ENCODE data around the gene KLRB1. TPM values are rescaled to one million over a fixed set of nuclear protein-coding genes. Genes with fewer than 3 reads are reported as not detected.

The KLRB1 gene
- total RNA-seq, 1 donor from 2014 or later = not detected

GRCh38 chr12:9634969-9635754 is 27.4 kb upstream of the KLRB1 start:
- Mint-ChIP-seq H3K27me3 (no peaks in the 10 kb centered on the region), H3K27ac (peak overlapping the region; percentile 87), H3K9me3 (peaks cover 4% of the 10 kb centered on the region), H3K4me1 (peaks cover 61% of the 10 kb centered on the region), H3K36me3 (ENCODE audit: low read depth) (peaks cover 5% of the 10 kb centered on the region), H3K4me3 (peak overlapping the region; percentile 46)
- intact Hi-C loops (cut with micrococcal nuclease) = loop anchor here (1.0 kb wide), 10 partner anchors 13 to 304 kb away; partner anchors contain the start of gene CLEC2D
- POLR2A ChIA-PET = interaction anchor here (0.6 to 8.1 kb wide), 17 partner anchors 13 to 303 kb away, joined by 3 to 98 read pairs (median 4); partner anchors contain the start of genes CLEC2D and CLECL1
- no peak for DNase-seq
- CTCF ChIA-PET = interaction anchor here (0.7 to 5.7 kb wide), 29 partner anchors 12 to 304 kb away, joined by 3 to 44 read pairs (median 4); partner anchors contain the start of gene CLEC2D
- TF ChIP-seq CTCF (IDR thresholded peaks at IDR 0.05) = no peak
- ATAC-seq (ENCODE audit: low read depth) = no peak

- H3K4me3 Mint-ChIP-seq = peak overlapping the region; percentile 66
- no peaks in the 10 kb centered on the region for H3K27me3 Mint-ChIP-seq
- peaks cover 60% of the 10 kb centered on the region for H3K4me1 Mint-ChIP-seq
- intact Hi-C loops (cut with micrococcal nuclease) = loop anchor here (1.0 kb wide), 10 partner anchors 14 to 303 kb away; partner anchors contain the start of gene CLEC2D
- H3K27ac Mint-ChIP-seq = peak overlapping the region; percentile 86
- peaks cover 5% of the 10 kb centered on the region for H3K36me3 Mint-ChIP-seq (ENCODE audit: low read depth)
- CTCF ChIA-PET = interaction anchor here (0.7 to 5.7 kb wide), 29 partner anchors 13 to 505 kb away, joined by 3 to 44 read pairs (median 4); partner anchors contain the start of gene CLEC2D
- DNase-seq = no peak
- peak; percentile 80 for ATAC-seq (ENCODE audit: low read depth)
- peaks cover 4% of the 10 kb centered on the region for H3K9me3 Mint-ChIP-seq
- TF ChIP-seq CTCF (IDR thresholded peaks at IDR 0.05) = peak; percentile 57
- POLR2A ChIA-PET = interaction anchor here (1.0 to 8.1 kb wide), 10 partner anchors 14 to 98 kb away, joined by 3 to 98 read pairs (median 4); partner anchors contain the start of genes CLEC2D and CLECL1
Measured at GRCh38 chr12:9634177-9634803, 26.6 kb upstream of the KLRB1 start.

- Mint-ChIP-seq H3K4me1 (peaks cover 53% of the 10 kb centered on the region), H3K27ac (no peak overlapping the region), H3K9me3 (peaks cover 4% of the 10 kb centered on the region), H3K27me3 (no peaks in the 10 kb centered on the region), H3K36me3 (ENCODE audit: low read depth) (peaks cover 5% of the 10 kb centered on the region), H3K4me3 (no peak overlapping the region)
- CTCF ChIA-PET = interaction anchor here (2.1 to 5.7 kb wide), 6 partner anchors 41 to 165 kb away, joined by 4 to 44 read pairs (median 14); no protein-coding TSS in a partner anchor
- TF ChIP-seq CTCF (IDR thresholded peaks at IDR 0.05) = no peak
- DNase-seq = no peak
- intact Hi-C loops (cut with micrococcal nuclease) = no loop called here
- ATAC-seq (ENCODE audit: low read depth) = no peak
- POLR2A ChIA-PET = interaction anchor here (0.9 to 8.1 kb wide), 5 partner anchors 23 to 110 kb away, joined by 3 to 98 read pairs (median 3); partner anchors contain the start of gene CLEC2D
Measured at GRCh38 chr12:9632766-9633165, 25.1 kb upstream of the KLRB1 start.

GRCh38 chr12:9626821-9627220 is 19.1 kb upstream of the KLRB1 start:
- no peak for ATAC-seq (ENCODE audit: low read depth)
- POLR2A ChIA-PET = no interaction called here
- Mint-ChIP-seq H3K27me3 (no peaks in the 10 kb centered on the region), H3K27ac (no peak overlapping the region), H3K36me3 (ENCODE audit: low read depth) (no peaks in the 10 kb centered on the region), H3K4me3 (no peak overlapping the region), H3K4me1 (peaks cover 15% of the 10 kb centered on the region), H3K9me3 (peaks cover 10% of the 10 kb centered on the region)
- DNase-seq = no peak
- TF ChIP-seq CTCF (IDR thresholded peaks at IDR 0.05) = no peak
- intact Hi-C loops (cut with micrococcal nuclease) = no loop called here
- CTCF ChIA-PET = no interaction called here

- H3K4me3 Mint-ChIP-seq = no peak overlapping the region
- DNase-seq (no peak), ATAC-seq (ENCODE audit: low read depth) (peak; percentile 25)
- intact Hi-C loops (cut with micrococcal nuclease) = no loop called here
- ChIA-PET CTCF (no interaction called here), POLR2A (no interaction called here)
- no peaks in the 10 kb centered on the region for H3K36me3 Mint-ChIP-seq (ENCODE audit: low read depth)
- H3K9me3 Mint-ChIP-seq = peaks cover 10% of the 10 kb centered on the region
- no peaks in the 10 kb centered on the region for H3K27me3 Mint-ChIP-seq
- TF ChIP-seq CTCF (IDR thresholded peaks at IDR 0.05) = no peak
- no peak overlapping the region for H3K27ac Mint-ChIP-seq
- peaks cover 15% of the 10 kb centered on the region for H3K4me1 Mint-ChIP-seq
Measured at GRCh38 chr12:9626291-9626690, 18.6 kb upstream of the KLRB1 start.
